HepG2 (cell line): ENCODE measurements around the gene ELF2. TPM values are rescaled to one million over a fixed set of nuclear protein-coding genes. Genes with fewer than 3 reads are reported as not detected.

Experiments used
- ATF2 ChIP-seq: sonication (generic); formaldehyde crosslinking; IDR thresholded peaks from 2 replicates; pipeline ENCODE4 v1.4.0; 2020; ENCODE audit warnings: missing genetic modification reagents
- BCL6 ChIP-seq: IDR thresholded peaks from 2 replicates; pipeline ENCODE4 v1.6.1; 2016; ENCODE audit warnings: missing genetic modification reagents, missing compliant biosample characterization
- BRD4 ChIP-seq: sonication (generic); formaldehyde crosslinking; IDR thresholded peaks from 2 replicates; pipeline ENCODE4 v1.4.0; 2020; ENCODE audit warnings: missing genetic modification reagents
- CREM ChIP-seq, 2 experiments: sonication (generic) in 1 of 2; formaldehyde crosslinking in 1 of 2; IDR thresholded peaks; 2 replicates each; pipeline versions ENCODE4 v1.4.0 to v1.6.1; 2016 to 2020; ENCODE audit warnings: antibody characterized with exemption in 1 of 2, mild to moderate bottlenecking in 1 of 2, missing genetic modification reagents in 1 of 2
- DNMT3B ChIP-seq: conservative IDR thresholded peaks from 2 replicates; pipeline ENCODE4 v1.6.1; 2016; ENCODE audit warnings: missing biosample characterization, control low read depth
- ESRRA ChIP-seq: sonication (generic); formaldehyde crosslinking; IDR thresholded peaks from 2 replicates; pipeline ENCODE4 v1.5.1; 2020; ENCODE audit warnings: mild to moderate bottlenecking, low read depth, missing genetic modification reagents
- KIAA2018 ChIP-seq: sonication (generic); formaldehyde crosslinking; IDR thresholded peaks from 2 replicates; pipeline ENCODE4 v1.5.0; 2020; ENCODE audit warnings: mild to moderate bottlenecking, missing genetic modification reagents, borderline replicate concordance
- MIER3 ChIP-seq: IDR thresholded peaks from 2 replicates; pipeline ENCODE4 v1.6.1; 2016; ENCODE audit warnings: missing compliant biosample characterization, borderline replicate concordance
- MNT ChIP-seq: fragments of 450-650 bp; IDR thresholded peaks from 2 replicates; pipeline ENCODE4 v1.6.1; 2016
- ONECUT2 ChIP-seq: sonication (generic); formaldehyde crosslinking; IDR thresholded peaks from 2 replicates; pipeline ENCODE4 v1.4.0; 2020; ENCODE audit warnings: missing genetic modification reagents
- SMARCC2 ChIP-seq: fragments of 450-650 bp; IDR thresholded peaks from 2 replicates; pipeline ENCODE4 v1.6.1; 2017; ENCODE audit warnings: antibody characterized with exemption, mild to moderate bottlenecking
- ZBTB10 ChIP-seq: sonication (generic); formaldehyde crosslinking; IDR thresholded peaks from 2 replicates; pipeline ENCODE4 v1.4.0; 2020; ENCODE audit warnings: missing genetic modification reagents, borderline replicate concordance
- ZKSCAN5 ChIP-seq: sonication (generic); formaldehyde crosslinking; IDR thresholded peaks from 2 replicates; pipeline ENCODE4 v1.5.1; 2020; ENCODE audit warnings: mild to moderate bottlenecking, missing genetic modification reagents
- ZNF230 ChIP-seq: sonication (generic); formaldehyde crosslinking; IDR thresholded peaks from 2 replicates; pipeline ENCODE4 v1.4.0; 2020; ENCODE audit warnings: mild to moderate bottlenecking, missing genetic modification reagents
- ZNF660 ChIP-seq: sonication (generic); formaldehyde crosslinking; IDR thresholded peaks from 2 replicates; pipeline ENCODE4 v1.5.1; 2020; ENCODE audit warnings: mild to moderate bottlenecking, low read depth, missing genetic modification reagents, borderline replicate concordance
- polyA plus RNA-seq, 8 experiments: library from polyadenylated mRNA; depleted of rRNA in 3 of 8; stranded (reverse) in 7 of 8; unstranded in 1 of 8; fragments of >200 nt; fragmentation: Illumina TruSeq in 4 of 8; extraction: Trizol in 4 of 8; gene quantifications; 2 replicates each; pipeline versions ENCODE4 v1.2.1 to v1.2.3, GENCODE V29; 2011 to 2016; ENCODE audit warnings: low read depth in 4 of 8, missing spikeins in 1 of 8, mixed read lengths in 1 of 8; ENCODE audit not compliant: insufficient read depth in 1 of 8
- total RNA-seq, 5 experiments: library from RNA; depleted of rRNA; stranded (reverse); fragments of >200 nt; fragmentation: Illumina TruSeq; extraction: Trizol; gene quantifications; 2 replicates each; pipeline ENCODE4 v1.2.3, GENCODE V29; 2016; ENCODE audit warnings: low read depth in 1 of 5

The ELF2 gene
- total and polyA plus RNA-seq, 2 of the 13 experiments (the other 11 are each of a cell fraction or from before 2014, with no cell fraction given): 28.6 to 35.4 TPM

GRCh38 chr4:139177869-139178619 is 1.0 kb upstream of the ELF2 start (continued):
- TF ChIP-seq ZBTB10 (CRISPR knock-in tag) (no peak), ESRRA (CRISPR knock-in tag) (no peak), ONECUT2 (CRISPR knock-in tag) (no peak), ZKSCAN5 (CRISPR knock-in tag) (no peak), KIAA2018 (no peak), BRD4 (no peak), ATF2 (CRISPR knock-in tag) (no peak), SMARCC2 (no peak), MIER3 (CRISPR knock-in tag) (no peak), DNMT3B (CRISPR knock-in tag) (0 out of 2 replicates have a peak, but pooled peaks have one; percentile 20), ZNF660 (CRISPR knock-in tag) (no peak), MNT (no peak), ZNF230 (no peak), BCL6 (peak; percentile 10; the same call in 1 of the 2 replicates), CREM (IDR thresholded peaks at IDR 0.05) (no peak), CREM (CRISPR knock-in tag; IDR thresholded peaks at IDR 0.05) (no peak)
